ENCODE data around the gene TRPC1. TPM values are rescaled to one million over a fixed set of nuclear protein-coding genes. Genes with fewer than 3 reads are reported as not detected.
A peak's percentile ranks its signal among the peaks of the same experiment; 100 is the strongest.

Gene TRPC1
- total and polyA plus RNA-seq, 8 donors = 1.2 to 28.8 (median 2.7) TPM

DNA sequence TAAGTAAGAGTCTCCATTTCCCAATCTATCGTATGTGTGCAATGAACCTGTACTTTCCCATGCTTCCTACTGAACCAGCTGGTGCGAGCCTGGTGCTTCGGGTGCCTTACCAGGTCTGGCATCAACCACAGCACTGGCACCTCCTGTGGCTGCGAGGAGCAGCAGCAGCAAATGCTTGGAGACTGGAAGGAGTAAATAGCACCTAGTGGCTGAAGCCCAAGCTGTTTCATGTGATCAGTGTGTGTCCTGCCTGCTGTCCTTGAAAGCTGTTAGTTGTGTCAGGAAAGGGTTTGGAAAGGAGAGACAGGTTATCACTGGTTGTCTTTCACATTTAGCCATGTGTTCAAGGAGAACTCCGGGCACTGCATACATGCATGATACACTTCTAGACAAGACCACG is 133.2 kb downstream of the TRPC1 start:
- Histone ChIP-seq H3K27ac (no peak overlapping the region), H3K4me3 (no peak overlapping the region), H3K9me3 (no peaks in the 10 kb centered on the region), H3K4me1 (peaks cover 0 to 7% (median 0%) of the 10 kb centered on the region in 4 donors), H3K27me3 (peaks cover 0 to 4% (median 0%) of the 10 kb centered on the region in 3 donors), H3K36me3 (no peaks in the 10 kb centered on the region)
- intact Hi-C loops (cut with DNase I; ENCODE audit: low total_unique reads) = no loop called here
- DNase-seq = peak; percentile 41 to 58
- TF ChIP-seq POLR2AphosphoS5 (IDR thresholded peaks at IDR 0.05) = no peak
- TF ChIP-seq, protein P1, sequence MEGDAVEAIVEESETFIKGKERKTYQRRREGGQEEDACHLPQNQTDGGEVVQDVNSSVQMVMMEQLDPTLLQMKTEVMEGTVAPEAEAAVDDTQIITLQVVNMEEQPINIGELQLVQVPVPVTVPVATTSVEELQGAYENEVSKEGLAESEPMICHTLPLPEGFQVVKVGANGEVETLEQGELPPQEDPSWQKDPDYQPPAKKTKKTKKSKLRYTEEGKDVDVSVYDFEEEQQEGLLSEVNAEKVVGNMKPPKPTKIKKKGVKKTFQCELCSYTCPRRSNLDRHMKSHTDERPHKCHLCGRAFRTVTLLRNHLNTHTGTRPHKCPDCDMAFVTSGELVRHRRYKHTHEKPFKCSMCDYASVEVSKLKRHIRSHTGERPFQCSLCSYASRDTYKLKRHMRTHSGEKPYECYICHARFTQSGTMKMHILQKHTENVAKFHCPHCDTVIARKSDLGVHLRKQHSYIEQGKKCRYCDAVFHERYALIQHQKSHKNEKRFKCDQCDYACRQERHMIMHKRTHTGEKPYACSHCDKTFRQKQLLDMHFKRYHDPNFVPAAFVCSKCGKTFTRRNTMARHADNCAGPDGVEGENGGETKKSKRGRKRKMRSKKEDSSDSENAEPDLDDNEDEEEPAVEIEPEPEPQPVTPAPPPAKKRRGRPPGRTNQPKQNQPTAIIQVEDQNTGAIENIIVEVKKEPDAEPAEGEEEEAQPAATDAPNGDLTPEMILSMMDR (IDR thresholded peaks at IDR 0.05) = peak in 2 of 7 experiments; percentile 12 to 13
- 42 to 58% (median 54%) methylated on average over 6 of the region's 6 CpGs for WGBS, 5 donors

Small RNA genes lying within 50 kb of the gene (small RNA-seq; reads per million reads assigned to genes)
- 0 reads per million in 4 donors for gene RNU7-47P

Other genes starting within 250 kb of the TRPC1 start
- 10 to 100 TPM; 12.8 to 51.0 (median 34.2) TPM for gene ATR, start 145.3 kb upstream of the TRPC1 start, total RNA-seq
- gene ATR, start 145.3 kb upstream of the TRPC1 start, polyA plus RNA-seq = 10 to 100 TPM in 1 of 3 donors, 1 to 10 TPM in 2; 6.0 to 13.6 (median 9.0) TPM
- 10 to 100 TPM; 12.5 to 79.1 (median 27.1) TPM for gene PLS1, start 127.6 kb upstream of the TRPC1 start, total RNA-seq
- 10 to 100 TPM in 2 of 3 donors, 1 to 10 TPM in 1; 5.2 to 26.1 (median 10.1) TPM for gene PLS1, start 127.6 kb upstream of the TRPC1 start, polyA plus RNA-seq
- gene PCOLCE2, start 165.0 kb downstream of the TRPC1 start, total RNA-seq = 10 to 100 TPM in 2 of 5 donors, 1 to 10 TPM in 1, not detected in 2; 6.2 to 26.9 (median 19.6) TPM
- 1 to 10 TPM in 1 of 3 donors, under 1 TPM in 2; 0.75 to 1.1 (median 0.78) TPM for gene PCOLCE2, start 165.0 kb downstream of the TRPC1 start, polyA plus RNA-seq
- not detected for gene PAQR9, start 239.6 kb downstream of the TRPC1 start, total RNA-seq
- not detected for gene PAQR9, start 239.6 kb downstream of the TRPC1 start, polyA plus RNA-seq

All from stomach (tissue), 9 donors.